GM23338 (cell line): ENCODE results near the gene SFXN5. TPM values are rescaled to one million over a fixed set of nuclear protein-coding genes. Genes with fewer than 3 reads are reported as not detected.

Experiments
- ATAC-seq: fragments of 200-7000 bp; cut with Tn5 transposase; 3 replicates; pipeline ENCODE4 v1.9.1; 2020
- DNase-seq: peaks from one replicate; pipeline ENCODE4 v3.0.0-alpha.2; 2015; ENCODE audit warnings: low spot score
- H2AFZ ChIP-seq: fragments of 200-600 bp; sonication (generic); 2 replicates; pipeline ENCODE4 v1.8.0; 2016; ENCODE audit warnings: antibody characterized with exemption, mild to moderate bottlenecking, moderate library complexity
- H3F3A ChIP-seq: fragments of 200-600 bp; sonication (generic); replicated peaks from 2 replicates; pipeline ENCODE4 v1.8.0; 2017; ENCODE audit warnings: antibody characterized with exemption, mixed run types, low read depth
- H3K27ac ChIP-seq: fragments of 200-600 bp; sonication (generic); 2 replicates; pipeline ENCODE4 v1.6.1; 2016; ENCODE audit warnings: low read depth
- H3K27me3 ChIP-seq: fragments of 200-600 bp; sonication (generic); 2 replicates; pipeline ENCODE4 v1.8.0; 2016; ENCODE audit warnings: mild to moderate bottlenecking, mixed run types, moderate library complexity; ENCODE audit not compliant: insufficient read depth
- H3K36me3 ChIP-seq: fragments of 200-600 bp; sonication (generic); 2 replicates; pipeline ENCODE4 v1.8.0; 2016; ENCODE audit warnings: mild to moderate bottlenecking; ENCODE audit not compliant: insufficient read depth
- H3K4me1 ChIP-seq: fragments of 200-600 bp; sonication (generic); 2 replicates; pipeline ENCODE4 v1.8.0; 2016; ENCODE audit warnings: mild to moderate bottlenecking, moderate library complexity; ENCODE audit not compliant: insufficient read depth
- H3K4me2 ChIP-seq: fragments of 200-600 bp; sonication (generic); 2 replicates; pipeline ENCODE4 v1.7.1; 2017; ENCODE audit warnings: mixed run types
- H3K4me3 ChIP-seq: fragments of 200-600 bp; sonication (generic); 2 replicates; pipeline ENCODE4 v1.6.1; 2016; ENCODE audit warnings: mixed run types
- H3K79me2 ChIP-seq: fragments of 200-600 bp; sonication (generic); replicated peaks from 2 replicates; pipeline ENCODE4 v1.8.0; 2017; ENCODE audit warnings: mild to moderate bottlenecking; ENCODE audit not compliant: insufficient read depth
- H3K9me2 ChIP-seq: fragments of 200-600 bp; sonication (generic); 2 replicates; pipeline ENCODE4 v1.8.0; 2017; ENCODE audit not compliant: insufficient read depth
- H4K20me1 ChIP-seq: fragments of 200-600 bp; sonication (generic); replicated peaks from 2 replicates; pipeline ENCODE4 v1.8.0; 2017; ENCODE audit warnings: mild to moderate bottlenecking; ENCODE audit not compliant: insufficient read depth
- H3K27ac Mint-ChIP-seq: 2 replicates; pipeline ENCODE4 v1.8.0; 2020; ENCODE audit warnings: inconsistent platforms, mild to moderate bottlenecking, moderate library complexity, mixed read lengths
- H3K27me3 Mint-ChIP-seq: 3 replicates; pipeline ENCODE4 v1.8.0; 2022; ENCODE audit warnings: low read depth, mild to moderate bottlenecking, moderate library complexity, mixed read lengths, inconsistent platforms; ENCODE audit not compliant: insufficient read depth, poor library complexity
- H3K36me3 Mint-ChIP-seq: 3 replicates; pipeline ENCODE4 v1.8.0; 2021; ENCODE audit warnings: low read depth, mild to moderate bottlenecking, inconsistent platforms, moderate library complexity, mixed read lengths
- H3K4me1 Mint-ChIP-seq: 3 replicates; pipeline ENCODE4 v1.8.0; 2020; ENCODE audit warnings: mild to moderate bottlenecking, inconsistent platforms, mixed read lengths
- H3K4me3 Mint-ChIP-seq: 3 replicates; pipeline ENCODE4 v1.8.0; 2021; ENCODE audit warnings: moderate library complexity, mild to moderate bottlenecking, inconsistent platforms, mixed read lengths
- H3K9me3 Mint-ChIP-seq: 3 replicates; pipeline ENCODE4 v1.8.0; 2020; ENCODE audit warnings: moderate library complexity, mild to moderate bottlenecking, inconsistent platforms, mixed read lengths
- CTCF ChIP-seq, 2 experiments: fragments of 200-600 bp in 1 of 2; sonication (generic) in 1 of 2; conservative IDR thresholded peaks; 2 replicates each; pipeline versions ENCODE4 v1.5.1 to v1.6.1; 2016 to 2017; ENCODE audit warnings: antibody characterized with exemption in 2 of 2, low read depth in 2 of 2, mild to moderate bottlenecking in 2 of 2, moderate library complexity in 1 of 2
- ETS1 ChIP-seq: IDR thresholded peaks from 2 replicates; pipeline ENCODE4 v1.6.1; 2016; ENCODE audit warnings: antibody characterized with exemption
- EZH2 ChIP-seq: fragments of 200-600 bp; sonication (generic); IDR thresholded peaks from one replicate; pipeline ENCODE4 v1.8.0; 2017; ENCODE audit warnings: antibody characterized with exemption, mild to moderate bottlenecking, low read depth; ENCODE audit not compliant: unreplicated experiment
- EZH2phosphoT487 ChIP-seq: fragments of 200-600 bp; sonication (generic); IDR thresholded peaks from one replicate; pipeline ENCODE4 v1.8.1; 2018; ENCODE audit warnings: antibody characterized with exemption; ENCODE audit not compliant: unreplicated experiment
- JUNB ChIP-seq: IDR thresholded peaks from one replicate; pipeline ENCODE4 v1.6.1; 2016; ENCODE audit warnings: antibody characterized with exemption; ENCODE audit not compliant: unreplicated experiment
- NANOG ChIP-seq: IDR thresholded peaks from 2 replicates; pipeline ENCODE4 v1.6.1; 2016; ENCODE audit warnings: antibody characterized with exemption, borderline replicate concordance
- POLR2AphosphoS5 ChIP-seq: IDR thresholded peaks from 2 replicates; pipeline ENCODE4 v1.6.1; 2016; ENCODE audit warnings: antibody characterized with exemption, low read depth
- ZNF331 ChIP-seq: fragments of 250-450 bp; sonication (Bioruptor Pico); IDR thresholded peaks from 2 replicates; pipeline ENCODE4 v1.5.0; 2020; ENCODE audit warnings: low read depth, mild to moderate bottlenecking, moderate library complexity
- ZNF462 ChIP-seq: fragments of 250-450 bp; sonication (Bioruptor Pico); IDR thresholded peaks from 2 replicates; pipeline ENCODE4 v1.5.0; 2020; ENCODE audit warnings: mild to moderate bottlenecking, moderate library complexity
- polyA plus RNA-seq: library from polyadenylated mRNA; unstranded; fragments of >200 nt; fragmentation: Nextera tagmentation; extraction: Ambion mirVana; gene quantifications from 2 replicates; pipeline ENCODE4 v1.2.1, GENCODE V29; 2016
- total RNA-seq: library from RNA; depleted of rRNA; stranded (reverse); fragments of >200 nt; shearing (Covaris generic); gene quantifications from 2 replicates; pipeline ENCODE4 v1.2.3, GENCODE V29; 2014

SFXN5 gene
- total and polyA plus RNA-seq, 2 experiments from 2014 or later: 23.6 to 25.8 TPM

GRCh38 chr2:72991980-72992733 lies 79.4 kb downstream of the SFXN5 start:
- TF ChIP-seq ZNF331 (CRISPR knock-in tag) (no peak), EZH2phosphoT487 (no peak), POLR2AphosphoS5 (no peak), JUNB (no peak)
- Mint-ChIP-seq H3K4me1 (peaks cover 33% of the 10 kb centered on the region), H3K27ac (no peak overlapping the region), H3K9me3 (no peaks in the 10 kb centered on the region), H3K4me3 (no peak overlapping the region), H3K36me3 (peaks cover 4% of the 10 kb centered on the region; the same call in 2 of the 3 replicates), H3K27me3 (peaks cover 15% of the 10 kb centered on the region)
- Histone ChIP-seq H3K27me3 (no peaks in the 10 kb centered on the region), H3F3A (no peaks in the 10 kb centered on the region), H3K4me2 (no peak overlapping the region), H3K4me3 (no peak overlapping the region), H3K4me1 (no peaks in the 10 kb centered on the region), H2AFZ (no peak overlapping the region), H3K36me3 (no peaks in the 10 kb centered on the region), H3K27ac (no peak overlapping the region), H3K79me2 (no peaks in the 10 kb centered on the region), H4K20me1 (no peaks in the 10 kb centered on the region), H3K9me2 (no peaks in the 10 kb centered on the region)
- no peak for ATAC-seq
- DNase-seq: no peak

DNA sequence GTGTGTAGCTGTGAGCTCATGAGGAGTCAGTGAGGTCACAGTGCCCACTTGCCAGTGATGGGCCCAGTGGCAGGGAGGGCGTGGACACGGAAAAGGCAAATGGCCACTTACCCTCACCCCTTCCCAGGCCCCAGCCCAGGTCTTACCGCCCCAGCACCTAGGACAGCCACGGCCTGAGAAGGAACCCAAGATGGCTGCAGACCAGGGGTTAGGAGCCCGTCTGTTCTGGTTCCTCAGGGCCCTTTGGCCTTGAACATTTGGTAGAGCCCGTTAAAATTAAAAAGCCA lies 80.1 kb downstream of the SFXN5 start:
- ATAC-seq (no peak), DNase-seq (no peak)
- peaks cover 13% of the 10 kb centered on the region for H3K27me3 Mint-ChIP-seq
- no peak overlapping the region for H3K4me2 ChIP-seq
- H3K9me3 Mint-ChIP-seq: no peaks in the 10 kb centered on the region
- no peak overlapping the region for H3K4me3 Mint-ChIP-seq
- no peaks in the 10 kb centered on the region for H4K20me1 ChIP-seq
- H3K4me3 ChIP-seq: no peak overlapping the region
- no peak overlapping the region for H3K27ac Mint-ChIP-seq
- peaks cover 4% of the 10 kb centered on the region; the same call in 2 of the 3 replicates for H3K36me3 Mint-ChIP-seq
- H3F3A ChIP-seq: no peaks in the 10 kb centered on the region
- H2AFZ ChIP-seq: no peak overlapping the region
- no peak overlapping the region for H3K27ac ChIP-seq
- H3K79me2 ChIP-seq: no peaks in the 10 kb centered on the region
- no peaks in the 10 kb centered on the region for H3K36me3 ChIP-seq
- no peaks in the 10 kb centered on the region for H3K9me2 ChIP-seq
- no peaks in the 10 kb centered on the region for H3K4me1 ChIP-seq
- no peaks in the 10 kb centered on the region for H3K27me3 ChIP-seq
- peaks cover 33% of the 10 kb centered on the region for H3K4me1 Mint-ChIP-seq
- no peak for TF ChIP-seq NANOG
- TF ChIP-seq ETS1: no peak
- no peak for TF ChIP-seq EZH2phosphoT487
- TF ChIP-seq CTCF (conservative IDR thresholded peaks at IDR 0.05; ENCODE audit: low read depth in 2 of 2): no peak
- TF ChIP-seq EZH2: no peak
- TF ChIP-seq JUNB: no peak
- no peak for TF ChIP-seq ZNF462 (CRISPR knock-in tag)
- TF ChIP-seq ZNF331 (CRISPR knock-in tag): no peak
